ENCODE results near the gene PRKAR1B. TPM values are rescaled to one million over a fixed set of nuclear protein-coding genes. Genes with fewer than 3 reads are reported as not detected.

Gene PRKAR1B
- total RNA-seq, 1 experiment from 2014 or later = 27.2 TPM

DNA sequence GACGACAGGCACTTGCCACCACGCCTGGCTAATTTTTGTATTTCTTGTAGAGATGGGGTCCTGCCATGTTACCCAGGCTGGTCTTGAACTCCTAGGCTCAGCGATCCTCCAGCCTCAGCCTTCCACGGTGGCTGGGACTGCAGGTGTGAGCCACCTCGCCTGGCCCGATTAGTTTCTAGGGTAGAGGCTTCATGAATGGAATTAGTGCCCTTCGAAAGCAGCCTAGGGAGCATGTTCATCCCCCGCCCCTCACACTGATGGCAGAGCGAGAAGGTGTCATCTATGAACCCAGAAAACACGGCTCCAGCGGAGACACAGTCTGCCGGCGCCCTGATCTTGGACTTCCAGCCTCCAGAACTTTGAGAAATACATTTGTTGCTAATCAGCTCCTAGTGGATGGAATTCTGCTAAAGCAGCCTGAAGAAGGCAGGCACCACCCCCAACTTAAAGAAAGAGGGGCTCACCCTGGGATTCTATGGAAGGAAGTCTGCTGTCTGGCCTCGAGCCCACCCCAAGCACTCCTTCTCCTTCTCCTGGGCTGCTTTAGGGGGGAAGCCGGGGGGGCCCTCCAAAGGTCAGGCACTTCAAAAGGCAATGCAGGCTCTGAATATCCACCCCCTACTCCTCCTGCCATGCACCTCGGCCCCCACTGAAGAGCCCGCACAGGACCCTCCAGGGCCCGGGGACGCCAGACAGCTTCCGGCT lies 217.5 kb downstream of the PRKAR1B start:
- CTCF ChIA-PET = no interaction called here
- Histone ChIP-seq H3K9me3 (ENCODE audit: low read depth, low read length, poor library complexity, severe bottlenecking) (no peaks in the 10 kb centered on the region), H3K27ac (ENCODE audit: low read depth, low read length, poor library complexity, severe bottlenecking) (no peak overlapping the region), H3K36me3 (ENCODE audit: insufficient read depth, low read length, poor library complexity, severe bottlenecking) (no peaks in the 10 kb centered on the region), H3K27me3 (replicated peaks; ENCODE audit: insufficient read depth, low read depth, low read length, poor library complexity) (no peaks in the 10 kb centered on the region), H3K4me1 (ENCODE audit: insufficient read depth, low read length, poor library complexity, severe bottlenecking) (no peaks in the 10 kb centered on the region), H3K4me3 (ENCODE audit: low read depth, low read length, poor library complexity, severe bottlenecking) (no peak overlapping the region)
- POLR2A ChIA-PET (ENCODE audit: low non-redundant PET) = no interaction called here
- BruUV-seq (replicated peaks) = no TSS peak
- DNase-seq (ENCODE audit: low spot score) = no peak
- no peak for TF ChIP-seq EZH2 (IDR thresholded peaks at IDR 0.05; ENCODE audit: borderline replicate concordance, low read depth, low read length, poor library complexity, severe bottlenecking)
- TF ChIP-seq CTCF (conservative IDR thresholded peaks at IDR 0.05; ENCODE audit: low read depth, low read length) = no peak
- intact Hi-C loops (cut with micrococcal nuclease; ENCODE audit: unreplicated experiment) = no loop called here

GRCh38 chr7:508461-509170 lies 218.5 kb downstream of the PRKAR1B start:
- H3K27me3 ChIP-seq (replicated peaks; ENCODE audit: insufficient read depth, low read depth, low read length, poor library complexity) = no peaks in the 10 kb centered on the region
- no peak overlapping the region for H3K4me3 ChIP-seq (ENCODE audit: low read depth, low read length, poor library complexity, severe bottlenecking)
- H3K36me3 ChIP-seq (ENCODE audit: insufficient read depth, low read length, poor library complexity, severe bottlenecking) = no peaks in the 10 kb centered on the region
- no peak for DNase-seq (ENCODE audit: low spot score)
- no peaks in the 10 kb centered on the region for H3K9me3 ChIP-seq (ENCODE audit: low read depth, low read length, poor library complexity, severe bottlenecking)
- CTCF ChIA-PET = no interaction called here
- POLR2A ChIA-PET (ENCODE audit: low non-redundant PET) = no interaction called here
- BruUV-seq (replicated peaks) = no TSS peak
- no peaks in the 10 kb centered on the region for H3K4me1 ChIP-seq (ENCODE audit: insufficient read depth, low read length, poor library complexity, severe bottlenecking)
- no peak for TF ChIP-seq EZH2 (IDR thresholded peaks at IDR 0.05; ENCODE audit: borderline replicate concordance, low read depth, low read length, poor library complexity, severe bottlenecking)
- no peak for TF ChIP-seq CTCF (conservative IDR thresholded peaks at IDR 0.05; ENCODE audit: low read depth, low read length)
- intact Hi-C loops (cut with micrococcal nuclease; ENCODE audit: unreplicated experiment) = no loop called here
- H3K27ac ChIP-seq (ENCODE audit: low read depth, low read length, poor library complexity, severe bottlenecking) = no peak overlapping the region

DNA sequence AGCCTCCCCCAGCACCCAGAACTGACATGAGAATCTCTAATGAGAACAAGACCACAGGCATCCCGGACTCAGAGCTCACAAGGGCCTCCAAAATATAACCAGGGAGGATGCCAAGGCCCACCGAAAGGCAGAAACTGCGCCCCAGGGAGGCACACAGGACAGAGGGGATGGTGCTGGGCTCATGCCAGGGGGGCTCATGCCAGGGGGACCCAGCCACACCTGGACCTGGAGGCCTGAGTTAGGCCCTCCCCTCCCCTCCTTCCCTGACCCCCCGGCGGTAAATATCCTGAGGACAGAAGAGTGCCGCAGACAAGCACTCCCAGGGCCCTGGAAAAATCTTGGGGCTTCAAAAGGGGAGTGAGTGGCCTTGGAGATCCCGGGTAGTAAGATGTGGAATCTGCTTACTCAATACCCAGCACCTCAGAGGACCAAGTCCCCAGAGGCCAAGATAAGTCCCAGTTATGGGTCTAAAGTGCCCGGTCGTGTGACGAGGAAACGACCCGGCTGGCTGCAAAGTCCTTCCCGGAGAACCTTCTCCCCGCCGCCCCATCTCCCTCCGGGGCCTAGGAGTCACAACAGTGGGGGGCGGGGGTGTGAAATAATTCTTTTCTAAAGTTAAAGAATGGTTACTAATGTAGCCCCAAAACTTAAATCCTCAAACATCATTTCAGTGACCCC lies 219.3 kb downstream of the PRKAR1B start:
- CTCF ChIA-PET = no interaction called here
- intact Hi-C loops (cut with micrococcal nuclease; ENCODE audit: unreplicated experiment) = no loop called here
- Histone ChIP-seq H3K27me3 (replicated peaks; ENCODE audit: insufficient read depth, low read depth, low read length, poor library complexity) (no peaks in the 10 kb centered on the region), H3K36me3 (ENCODE audit: insufficient read depth, low read length, poor library complexity, severe bottlenecking) (no peaks in the 10 kb centered on the region), H3K4me1 (ENCODE audit: insufficient read depth, low read length, poor library complexity, severe bottlenecking) (no peaks in the 10 kb centered on the region), H3K4me3 (ENCODE audit: low read depth, low read length, poor library complexity, severe bottlenecking) (no peak overlapping the region), H3K9me3 (ENCODE audit: low read depth, low read length, poor library complexity, severe bottlenecking) (no peaks in the 10 kb centered on the region), H3K27ac (ENCODE audit: low read depth, low read length, poor library complexity, severe bottlenecking) (no peak overlapping the region)
- no peak for DNase-seq (ENCODE audit: low spot score)
- TF ChIP-seq CTCF (conservative IDR thresholded peaks at IDR 0.05; ENCODE audit: low read depth, low read length) (no peak), EZH2 (IDR thresholded peaks at IDR 0.05; ENCODE audit: borderline replicate concordance, low read depth, low read length, poor library complexity, severe bottlenecking) (no peak)
- BruUV-seq (replicated peaks) = no TSS peak
- POLR2A ChIA-PET (ENCODE audit: low non-redundant PET) = no interaction called here

Measured in A673 (cell line).